HG03439 (cell line): ENCODE measurements around the gene KY.

Experiments
- ATAC-seq: cut with Tn5 transposase; IDR thresholded peaks from one replicate; pipeline ENCODE4 v1.9.1; 2021; ENCODE audit warnings: mild to moderate bottlenecking, moderate library complexity; ENCODE audit not compliant: unreplicated experiment

The KY gene

DNA sequence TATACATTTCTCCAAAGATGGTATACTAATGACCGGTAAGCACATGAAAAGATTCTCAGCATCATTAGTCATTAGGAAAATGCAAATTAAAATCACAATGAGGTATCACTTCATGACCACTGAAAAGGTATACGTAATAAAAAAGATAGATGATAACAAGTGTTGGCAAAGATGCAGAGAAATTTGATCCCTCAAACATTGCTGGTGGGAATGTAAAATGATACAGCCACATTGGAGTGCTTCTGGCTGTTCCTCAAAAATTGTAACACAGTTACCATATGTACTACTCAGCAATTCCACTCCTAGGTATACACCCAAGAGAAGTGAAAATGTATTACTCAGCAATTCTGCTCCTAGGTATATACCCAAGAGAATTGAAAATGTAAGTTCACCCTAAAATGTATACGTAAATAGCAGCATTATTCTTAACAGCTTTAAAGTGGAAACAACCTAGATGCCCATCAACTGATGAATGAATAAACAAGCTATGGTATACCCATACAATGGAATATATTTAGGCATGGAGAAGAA, 25.0 kb upstream of the KY start:
- no peak for ATAC-seq

DNA sequence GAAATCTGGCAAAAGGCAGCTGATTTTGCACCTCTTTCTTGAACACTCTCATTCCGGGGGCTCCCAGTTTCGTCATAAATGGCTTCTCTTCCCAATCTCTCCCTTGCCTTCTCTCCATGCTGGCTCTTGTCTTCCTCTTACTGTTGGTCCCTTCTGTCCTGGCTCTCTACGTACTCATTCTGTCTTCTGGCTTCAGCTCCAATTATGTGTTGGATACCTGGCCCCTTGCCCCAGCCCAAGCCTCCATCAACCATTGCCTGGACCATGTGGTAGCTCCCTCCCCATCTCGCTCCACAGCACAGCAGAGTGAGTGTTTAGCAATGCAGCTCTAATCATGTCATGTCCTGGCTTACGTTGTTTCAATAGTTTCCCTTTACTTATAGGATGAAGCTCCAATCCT, 21.7 kb upstream of the KY start:
- no peak for ATAC-seq

DNA sequence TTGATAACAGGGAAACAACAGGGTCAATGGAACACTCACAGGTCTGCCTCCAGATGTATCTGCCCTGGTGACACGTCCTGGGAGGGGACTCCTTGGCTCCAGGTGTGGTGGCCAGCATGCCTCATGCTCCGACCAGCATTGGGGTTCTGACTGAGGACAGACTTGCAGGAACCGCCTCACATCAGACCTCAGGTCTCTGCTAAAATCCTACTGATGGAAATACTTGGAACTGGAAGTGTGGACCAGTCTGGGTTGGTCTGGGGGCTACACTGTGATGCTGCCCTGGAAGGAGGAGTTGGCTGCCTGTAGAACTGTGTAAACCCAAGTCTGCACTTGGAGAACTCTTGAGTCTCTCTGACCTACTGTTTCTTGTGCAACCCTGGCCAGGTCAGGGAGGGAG, 17.1 kb upstream of the KY start:
- no peak for ATAC-seq

DNA sequence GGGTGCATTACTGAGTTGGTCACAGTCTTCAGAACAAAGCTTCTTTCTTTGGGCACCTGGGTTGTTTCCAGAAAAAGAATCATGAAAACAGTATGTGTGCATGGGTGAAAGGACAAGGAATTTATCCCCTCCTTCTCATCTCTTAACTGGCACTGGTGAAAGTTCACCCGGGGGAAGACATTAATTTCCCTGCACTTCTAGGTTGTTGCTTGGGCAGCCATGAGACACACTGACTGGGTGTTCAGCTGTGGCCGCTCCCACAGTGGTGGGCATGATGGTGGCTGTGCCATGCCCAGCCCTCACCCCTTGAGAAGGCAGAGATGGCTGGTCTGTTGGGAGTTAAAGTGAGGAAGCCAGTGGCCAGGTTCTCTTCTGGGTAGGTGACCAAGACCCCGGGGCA, 16.6 kb upstream of the KY start:
- ATAC-seq = no peak

DNA sequence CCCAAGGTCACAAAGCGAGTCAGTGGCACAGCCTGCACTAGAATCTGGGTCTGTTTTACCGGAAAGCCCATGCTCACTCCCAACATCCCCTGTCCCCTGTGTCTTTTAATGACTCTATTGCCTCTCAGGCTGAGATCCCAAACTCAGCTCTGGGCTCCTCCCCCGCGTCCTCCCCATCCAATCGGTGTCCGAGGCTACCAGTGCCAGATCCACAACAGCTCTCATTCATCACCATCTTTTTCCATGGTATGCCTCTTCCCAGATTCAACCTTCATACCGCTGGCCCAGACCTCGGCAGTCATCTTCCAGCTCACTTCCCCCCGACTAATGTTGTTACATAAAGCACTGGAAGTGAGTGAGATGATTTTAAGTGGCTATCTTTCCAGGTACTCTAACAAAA, 16.1 kb upstream of the KY start:
- no peak for ATAC-seq

DNA sequence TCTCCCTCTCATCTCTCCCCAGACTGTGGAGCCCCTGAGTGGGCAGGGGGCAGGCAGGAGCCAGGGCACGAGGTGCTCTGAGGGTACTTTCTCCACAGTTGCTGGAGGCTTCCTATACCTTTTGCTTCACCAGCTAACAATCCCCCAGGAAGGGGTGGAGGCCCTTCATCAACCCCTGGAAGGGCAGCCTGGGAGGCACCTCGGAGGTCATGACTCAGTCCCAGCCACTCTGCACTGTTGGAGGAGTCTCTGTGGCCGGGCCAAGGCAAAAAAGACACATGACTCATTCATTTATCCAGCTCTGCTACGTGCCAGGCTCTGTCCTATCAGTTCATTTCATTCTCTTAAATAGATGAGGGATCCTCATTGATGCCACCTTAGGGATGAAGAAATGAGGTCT, 15.6 kb upstream of the KY start:
- no peak for ATAC-seq

DNA sequence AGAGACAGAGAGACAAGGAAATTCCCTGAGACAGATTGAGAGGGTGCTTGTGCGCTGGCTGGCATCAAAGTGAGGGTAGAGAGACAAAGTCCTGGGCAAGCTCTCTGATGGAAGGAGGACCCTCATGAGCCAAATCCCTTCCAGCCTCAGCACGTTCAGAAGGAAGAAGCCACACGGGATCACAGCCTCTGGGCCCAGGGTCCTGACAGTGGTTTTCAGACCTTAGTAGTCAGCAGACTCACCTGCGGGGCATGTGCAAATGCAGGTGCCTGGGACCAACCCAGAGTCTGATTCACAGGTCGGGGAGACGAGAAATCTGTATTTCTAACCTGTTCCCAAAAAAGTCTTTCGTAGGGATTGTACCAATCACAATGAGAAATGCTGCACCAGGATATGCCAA, 15.2 kb upstream of the KY start:
- no peak for ATAC-seq

DNA sequence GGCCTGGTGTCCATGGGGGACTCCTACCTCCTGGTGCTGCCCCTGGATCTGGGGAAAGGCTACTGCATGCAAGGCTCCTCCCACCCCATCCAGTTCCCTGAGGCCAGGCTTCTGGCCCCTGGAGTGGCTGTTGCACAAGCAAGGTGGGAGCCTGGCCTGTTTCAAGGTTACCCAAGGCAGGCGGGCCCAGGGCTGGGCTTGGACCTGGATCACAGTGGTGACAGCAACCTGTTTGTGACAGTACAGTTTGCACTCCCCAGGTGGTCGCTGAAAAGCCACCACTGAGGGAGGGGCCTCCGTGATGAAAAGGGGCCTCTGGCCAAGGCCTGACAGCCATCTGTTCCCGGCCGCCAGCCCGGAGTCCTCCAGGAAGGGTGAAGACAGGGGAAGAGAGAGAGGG, 14.4 kb upstream of the KY start:
- no peak for ATAC-seq

DNA sequence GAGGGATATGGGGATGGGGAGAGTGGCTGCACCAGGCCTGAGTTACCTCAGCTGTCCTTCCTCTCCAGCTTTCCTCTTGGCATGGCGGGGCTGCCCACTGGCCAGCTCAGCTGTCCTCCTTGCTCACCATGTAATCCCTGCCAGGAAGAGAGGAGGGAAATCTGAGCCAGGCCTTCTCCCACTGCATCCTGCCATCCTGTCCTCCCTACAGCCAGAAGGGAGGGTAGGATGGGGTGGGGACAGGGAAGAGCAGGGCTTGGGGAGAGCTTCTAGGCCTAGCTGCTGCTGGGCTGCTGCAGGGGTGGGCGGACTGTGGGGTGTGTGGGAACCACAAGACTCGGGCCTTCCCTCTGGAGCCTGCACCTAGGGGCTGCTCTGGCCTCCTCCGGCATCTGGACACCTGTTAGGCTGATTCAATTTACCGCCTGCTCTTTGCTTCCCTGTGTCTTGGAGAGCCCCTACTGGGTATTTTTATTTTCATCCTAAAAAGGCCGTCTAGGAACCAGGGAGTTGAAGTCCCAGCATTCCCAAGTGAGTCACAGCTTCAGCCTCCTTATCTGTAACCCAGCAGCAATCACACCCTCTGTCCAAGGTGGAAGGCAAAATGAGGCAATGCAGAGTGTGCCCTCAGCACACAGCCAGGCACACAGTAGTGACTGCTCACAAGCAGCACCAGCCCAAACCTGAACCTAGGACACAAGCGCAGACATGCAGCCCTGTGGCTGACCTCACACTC, 13.1 kb upstream of the KY start:
- ATAC-seq = no peak

DNA sequence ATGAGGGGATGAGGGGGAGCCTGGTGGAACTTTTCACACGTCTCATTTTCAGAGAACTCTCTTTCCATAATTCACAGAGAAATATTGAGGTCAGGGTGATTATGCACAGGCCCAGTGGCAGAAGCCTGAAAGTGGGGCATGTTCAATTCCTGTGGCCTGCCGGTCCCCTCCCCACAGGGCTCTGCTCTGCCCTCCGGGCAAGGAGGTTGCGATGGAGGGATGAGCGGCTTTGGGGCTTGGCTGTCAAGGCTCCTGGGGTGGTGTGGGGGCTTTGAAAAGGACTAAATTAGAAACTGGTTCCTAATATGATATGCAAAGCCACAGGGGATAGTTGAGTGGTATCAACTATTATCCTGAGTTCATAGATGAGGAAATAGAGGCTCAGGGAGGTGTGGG, 9.2 kb upstream of the KY start:
- ATAC-seq = no peak

DNA sequence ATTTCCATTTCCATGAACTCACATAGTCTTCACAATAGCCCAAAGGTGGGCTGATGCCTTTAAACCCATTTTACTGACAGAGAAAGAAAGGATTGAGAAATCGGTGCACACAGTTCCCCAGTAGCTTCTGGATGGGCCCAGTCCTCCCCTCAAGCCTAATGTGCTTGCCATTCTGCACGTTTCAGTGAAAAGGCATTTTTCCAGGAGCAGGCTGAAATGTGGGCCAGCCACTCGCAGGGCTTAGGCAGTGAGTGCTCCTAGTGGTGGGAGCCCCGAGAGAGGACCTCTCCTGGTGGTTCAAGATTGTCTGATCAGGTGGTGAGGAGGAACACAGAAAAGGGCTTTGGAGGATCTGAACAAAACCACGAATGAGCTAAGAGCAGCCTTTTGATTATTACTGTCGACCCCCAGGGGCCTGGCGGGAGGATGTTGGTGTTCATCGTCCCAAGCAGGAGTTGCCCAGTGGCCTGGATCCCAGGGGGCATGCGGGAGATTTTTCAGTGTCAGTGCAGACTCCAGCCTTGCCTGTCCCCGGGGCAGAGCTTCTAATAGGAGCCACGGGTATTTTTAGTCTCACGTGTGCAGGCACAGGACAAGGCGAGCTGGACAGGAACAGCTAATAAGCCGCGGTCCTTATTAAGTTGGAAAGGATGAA, 8.7 kb upstream of the KY start:
- no peak for ATAC-seq

DNA sequence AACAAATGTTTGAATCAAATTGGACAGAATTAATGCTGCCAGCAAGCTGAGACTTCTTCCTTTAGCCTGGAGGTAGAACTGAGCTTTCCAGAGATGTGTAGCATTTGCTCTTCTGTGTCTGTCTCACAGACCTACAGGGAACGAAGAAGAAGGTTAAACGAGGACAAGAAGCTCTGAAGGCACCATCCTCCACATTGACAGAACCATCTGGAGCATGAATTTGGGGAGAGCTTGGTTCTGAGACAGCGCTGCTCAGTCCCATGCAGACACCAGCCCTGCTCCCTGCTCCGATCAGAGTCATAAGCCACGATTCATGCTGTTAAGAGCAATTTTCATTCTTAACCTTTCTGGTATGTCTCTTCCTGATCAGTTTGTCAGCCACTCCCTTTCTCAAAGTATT, 7.7 kb upstream of the KY start:
- ATAC-seq = no peak

DNA sequence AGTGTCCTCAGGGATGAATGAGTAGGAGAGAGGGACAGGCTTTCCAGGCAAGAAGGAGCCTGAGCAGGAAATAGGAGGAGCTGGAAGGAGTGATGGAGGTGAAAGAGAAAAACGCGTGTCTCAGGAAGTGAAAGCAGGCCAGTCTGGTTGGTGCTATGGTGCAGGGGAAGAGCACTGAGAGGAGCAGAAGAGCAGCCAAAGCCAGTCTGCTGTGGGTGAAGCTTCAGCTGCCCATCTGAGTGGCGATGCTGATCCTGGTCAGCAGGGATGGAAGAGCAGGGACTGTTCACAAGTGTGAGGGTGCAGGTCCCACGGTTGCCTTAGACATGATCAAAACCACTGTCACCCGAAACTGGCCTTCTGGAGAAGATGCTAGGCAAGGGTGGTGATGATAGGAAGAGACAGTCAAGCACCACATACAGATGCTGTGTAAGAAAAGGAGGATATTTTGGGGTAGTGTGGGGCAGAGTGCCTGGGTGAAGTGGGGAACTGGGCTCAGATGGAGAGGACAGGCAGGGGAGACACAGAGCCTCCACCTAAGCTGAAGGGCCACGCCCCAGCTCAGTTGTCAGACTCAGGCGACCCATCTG, 5.5 kb upstream of the KY start:
- ATAC-seq = no peak

DNA sequence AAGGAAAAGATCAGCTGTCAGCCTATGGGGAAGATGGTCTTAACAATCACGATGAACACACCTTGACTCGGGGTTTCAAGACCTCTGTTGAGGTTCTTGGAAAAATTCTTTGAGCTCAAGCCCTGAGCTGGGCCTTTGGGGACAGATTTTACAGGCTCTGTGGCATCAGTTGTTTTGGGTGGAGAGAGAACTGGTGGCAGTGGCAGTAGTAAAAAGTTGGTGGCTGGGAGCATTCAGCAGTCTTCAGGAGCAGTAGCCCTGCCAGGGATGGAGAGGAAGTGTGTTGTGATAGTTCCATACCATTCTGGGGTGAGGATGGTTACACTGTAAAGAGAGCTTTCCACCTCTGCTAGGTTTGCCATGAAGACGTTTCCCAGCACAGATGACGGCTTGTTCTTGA, 4.9 kb upstream of the KY start:
- no peak for ATAC-seq

DNA sequence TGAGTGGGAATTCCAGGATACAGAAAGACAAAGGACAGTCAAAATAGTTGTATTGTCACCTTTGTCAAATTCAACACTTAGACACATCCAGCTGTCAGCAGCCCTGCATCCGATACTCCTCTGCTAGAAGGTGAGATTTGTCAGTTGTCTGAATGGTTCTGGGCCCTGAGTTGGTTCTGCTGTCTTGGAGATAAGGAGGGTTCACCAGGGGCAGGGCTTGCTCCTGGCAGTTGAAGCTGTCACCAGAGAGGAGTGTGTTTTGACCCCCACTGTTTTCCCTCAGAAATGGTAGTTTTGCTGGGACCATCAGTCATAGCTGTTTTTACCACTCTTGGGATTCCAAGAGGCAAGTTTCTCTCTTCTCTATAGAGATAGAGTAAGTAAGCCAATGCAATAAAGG, 3.2 kb upstream of the KY start:
- no peak for ATAC-seq

DNA sequence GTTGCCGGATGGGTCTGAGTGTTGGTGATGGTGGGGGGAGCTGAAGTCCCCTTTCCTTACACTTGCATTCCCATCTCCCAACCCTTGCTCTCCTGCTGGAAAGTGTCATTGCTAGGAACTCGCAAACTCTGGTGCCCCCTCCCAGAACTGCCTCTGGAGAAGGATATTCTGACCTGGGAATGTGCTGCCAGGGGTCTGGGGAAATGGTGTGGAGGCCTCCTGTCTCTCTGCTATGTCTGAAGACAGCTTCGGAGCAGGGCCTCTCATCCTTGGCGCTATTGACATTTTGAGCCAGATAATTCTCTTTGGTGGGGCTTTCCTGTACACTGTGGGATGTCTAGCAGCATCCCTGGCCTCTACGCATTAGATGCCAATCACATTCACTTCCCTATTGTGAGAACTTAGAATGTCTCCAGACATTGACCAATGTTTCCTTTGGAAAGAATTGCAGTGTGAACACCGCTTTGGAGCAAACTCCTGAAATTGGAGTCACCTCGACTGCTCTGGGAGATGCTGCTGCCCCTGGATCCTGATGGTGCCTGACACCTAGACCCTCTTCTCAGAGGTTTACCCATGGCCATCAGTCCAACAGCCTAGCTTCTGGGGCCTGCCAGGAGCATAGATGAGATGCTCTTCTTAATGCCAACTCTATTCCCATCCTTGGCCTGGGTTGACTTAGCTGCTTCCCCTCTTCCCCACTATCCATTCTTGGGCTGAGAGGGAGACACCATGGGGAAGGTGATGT, 2.2 kb upstream of the KY start:
- no peak for ATAC-seq

DNA sequence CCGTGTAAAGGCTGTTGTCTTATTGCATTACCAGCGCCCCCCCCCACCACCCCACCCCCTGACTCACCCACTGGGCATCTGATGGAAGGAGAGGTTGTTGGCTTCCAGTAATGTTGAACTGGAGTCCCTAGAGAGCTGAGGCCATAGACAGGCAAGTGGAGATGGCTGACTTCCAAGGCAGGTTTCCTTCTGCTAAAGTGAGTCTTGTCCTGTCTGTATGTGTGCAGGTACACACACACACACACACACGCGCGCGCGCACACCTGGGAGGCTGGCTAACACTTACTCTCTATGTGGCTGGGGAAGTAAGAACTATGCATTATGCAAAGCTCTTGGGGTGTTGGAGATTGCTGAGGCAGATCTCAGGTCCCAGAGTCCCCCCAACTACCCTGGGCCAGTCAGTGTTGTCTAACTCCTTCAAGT, 1.6 kb upstream of the KY start:
- no peak for ATAC-seq

DNA sequence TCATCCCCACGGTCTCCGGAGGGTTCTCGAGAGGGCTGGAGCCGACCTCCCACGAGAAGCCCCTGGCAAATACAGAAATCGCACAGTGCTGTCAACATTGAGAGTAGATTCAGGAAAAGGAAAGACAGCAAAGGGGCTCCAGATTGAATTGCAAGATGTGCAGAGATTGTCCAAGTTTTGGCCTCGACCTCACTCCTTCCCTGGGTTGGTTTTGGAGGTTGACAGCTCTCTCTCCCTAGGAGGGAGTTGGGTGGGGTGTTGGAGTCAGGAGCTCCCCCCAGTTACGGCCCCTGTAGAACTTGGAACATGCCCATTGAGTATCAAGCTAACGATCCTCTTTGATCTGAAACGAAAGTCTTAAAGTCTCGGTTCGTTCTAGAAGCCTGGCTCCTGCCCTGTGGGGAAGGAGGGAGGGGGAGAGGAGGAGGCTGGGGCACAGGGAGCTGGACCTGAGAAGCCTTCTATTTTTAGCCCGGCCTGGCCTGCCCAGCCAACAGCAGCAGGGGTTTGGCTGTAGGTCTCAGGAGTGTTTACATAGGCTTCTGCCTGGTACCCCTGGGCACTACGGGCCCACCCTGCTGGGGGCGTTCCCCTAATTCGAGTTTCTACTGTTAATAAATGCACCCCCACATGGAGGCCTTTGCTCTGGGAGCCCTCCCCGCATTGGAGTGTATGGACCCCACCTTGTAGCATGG, 672 bp upstream of the KY start:
- ATAC-seq = no peak

DNA sequence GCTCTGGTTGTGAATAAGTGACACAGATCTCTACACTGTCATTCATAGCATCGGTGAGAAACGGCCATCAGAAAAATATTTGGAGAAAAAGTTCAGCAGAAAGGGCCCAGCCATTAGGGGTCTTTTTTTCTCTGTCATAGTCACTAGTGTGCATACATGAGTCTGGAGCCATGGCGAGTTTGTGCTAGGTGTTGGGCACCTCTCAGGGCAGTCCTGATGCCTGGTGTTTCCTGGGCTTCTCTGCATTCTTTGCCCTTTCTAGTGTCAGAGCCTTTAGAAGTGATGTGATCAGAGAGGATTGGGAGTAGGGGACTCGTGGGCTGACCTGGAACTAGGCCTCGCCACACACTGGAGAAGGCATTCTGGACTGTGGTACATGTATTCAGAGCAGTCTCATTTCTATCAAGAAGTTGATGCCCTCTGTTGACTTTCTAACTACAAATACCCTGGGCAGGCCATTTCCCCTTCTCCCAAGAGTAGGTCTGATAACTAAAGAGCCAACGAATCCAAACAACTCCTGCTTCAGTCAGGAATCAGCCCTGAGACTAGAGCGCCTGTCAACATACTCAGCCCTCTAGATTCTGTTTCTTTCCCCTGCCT, 1.6 kb downstream of the KY start:
- no peak for ATAC-seq

DNA sequence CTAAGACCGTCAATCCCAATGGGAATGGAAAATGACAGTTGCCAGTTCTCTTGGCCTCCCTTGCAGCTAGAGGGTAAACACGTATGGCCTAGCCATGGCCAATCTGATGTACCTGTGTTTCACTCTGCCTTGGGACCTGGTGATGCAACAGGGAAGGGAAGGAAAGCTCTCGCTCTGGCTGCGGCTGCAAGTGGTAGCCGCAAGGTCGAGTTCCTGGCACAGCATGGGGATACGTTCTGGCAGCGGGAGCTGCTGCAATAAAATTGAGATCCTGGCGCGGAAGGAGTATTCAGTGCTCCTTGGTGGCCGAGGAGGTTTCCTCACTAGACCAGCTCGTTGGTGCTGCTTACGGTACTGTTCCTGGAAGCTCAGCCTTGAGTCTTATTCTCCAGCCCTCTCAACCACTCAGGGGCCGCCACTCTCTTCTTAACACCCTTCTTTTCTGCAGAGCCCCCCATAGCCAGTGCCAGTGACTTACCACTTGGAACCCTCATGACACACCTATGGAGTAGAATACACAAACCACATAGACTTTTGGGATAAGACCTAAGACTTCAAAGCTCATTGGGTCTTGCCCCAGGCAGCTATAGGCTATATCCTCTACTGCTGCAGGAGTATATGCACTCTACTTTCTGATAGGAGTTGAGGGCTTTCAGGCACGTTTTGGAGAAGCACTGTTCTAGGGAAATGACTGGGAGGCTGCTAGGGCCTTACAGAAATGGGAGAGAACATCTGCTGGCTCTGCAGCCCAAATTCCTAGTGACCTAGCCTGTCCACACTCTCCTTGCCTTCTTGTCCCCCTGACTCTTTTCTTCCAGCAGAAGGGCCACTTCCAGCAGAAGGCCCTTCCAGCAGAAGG, 2.7 kb downstream of the KY start:
- ATAC-seq = no peak
